ENCODE measurements around the gene TMEM30A. TPM values are rescaled to one million over a fixed set of nuclear protein-coding genes. Genes with fewer than 3 reads are reported as not detected.

The TMEM30A gene
- total RNA-seq, 2 donors from 2014 or later, result 47.7 to 59.4 TPM

DNA sequence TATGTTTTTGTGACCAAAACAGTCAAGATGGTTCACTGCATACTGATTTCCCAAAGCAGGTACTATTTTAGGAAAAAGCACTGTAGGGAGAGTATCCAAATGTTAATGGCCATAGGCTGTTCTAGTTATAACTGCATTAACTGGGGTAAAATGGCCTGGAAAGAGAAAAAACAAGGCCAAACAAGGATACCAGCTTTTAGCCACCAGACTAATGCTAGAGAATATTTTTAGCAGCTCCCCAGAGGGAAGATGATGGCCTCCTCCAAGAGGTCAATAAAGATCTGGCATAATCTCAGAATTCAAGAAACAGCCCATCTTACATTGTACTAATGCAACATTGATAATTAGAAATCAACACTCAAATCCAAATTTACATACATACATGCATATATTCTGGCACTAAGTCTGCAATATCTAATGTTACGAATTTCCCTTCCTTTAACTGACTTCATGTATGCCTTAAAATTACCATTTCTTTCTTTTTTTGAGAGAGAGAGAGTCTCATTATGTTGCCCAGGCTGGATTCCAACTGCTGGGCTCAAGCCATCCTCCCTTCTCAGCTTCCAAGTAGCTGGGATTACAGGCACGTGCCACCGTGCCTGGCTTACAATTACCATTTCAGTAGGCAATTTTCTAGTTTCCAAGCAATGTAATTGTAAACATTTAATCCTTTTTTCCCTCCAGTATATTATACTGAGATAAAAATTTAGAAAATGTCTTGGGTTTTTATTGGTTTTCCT lies 50.3 kb downstream of the TMEM30A start:
- 83 to 100% methylated on average over 1 to 3 of the region's 3 CpGs for WGBS, 2 experiments (ENCODE audit: insufficient coverage in 1 of 2, insufficient read length in 1 of 2)
- Histone ChIP-seq H3K27ac (ENCODE audit: low read depth, low read length) (no peak overlapping the region), H3K4me1 (ENCODE audit: control insufficient read depth, insufficient read depth, low read length) (no peaks in the 10 kb centered on the region), H3K27me3 (ENCODE audit: control insufficient read depth, insufficient read depth, low read length, poor library complexity, severe bottlenecking) (no peaks in the 10 kb centered on the region), H3K9me3 (ENCODE audit: control insufficient read depth, low read length) (no peaks in the 10 kb centered on the region), H3K9ac (ENCODE audit: extremely low read depth, low read length, poor library complexity, severe bottlenecking) (no peak overlapping the region), H3K4me3 (ENCODE audit: low read length) (no peak overlapping the region), H3K36me3 (ENCODE audit: control insufficient read depth, insufficient read depth, low read length) (peaks cover 12% of the 10 kb centered on the region)
- Mint-ChIP-seq H3K27ac (no peak overlapping the region), H3K27me3 (ENCODE audit: insufficient read depth) (no peaks in the 10 kb centered on the region), H3K4me3 (no peak overlapping the region), H3K9me3 (no peaks in the 10 kb centered on the region), H3K36me3 (ENCODE audit: low read depth) (peaks cover 12% of the 10 kb centered on the region), H3K4me1 (no peaks in the 10 kb centered on the region)
- TF ChIP-seq CTCF (conservative IDR thresholded peaks at IDR 0.05), result no peak
- no peak for DNase-seq

DNA sequence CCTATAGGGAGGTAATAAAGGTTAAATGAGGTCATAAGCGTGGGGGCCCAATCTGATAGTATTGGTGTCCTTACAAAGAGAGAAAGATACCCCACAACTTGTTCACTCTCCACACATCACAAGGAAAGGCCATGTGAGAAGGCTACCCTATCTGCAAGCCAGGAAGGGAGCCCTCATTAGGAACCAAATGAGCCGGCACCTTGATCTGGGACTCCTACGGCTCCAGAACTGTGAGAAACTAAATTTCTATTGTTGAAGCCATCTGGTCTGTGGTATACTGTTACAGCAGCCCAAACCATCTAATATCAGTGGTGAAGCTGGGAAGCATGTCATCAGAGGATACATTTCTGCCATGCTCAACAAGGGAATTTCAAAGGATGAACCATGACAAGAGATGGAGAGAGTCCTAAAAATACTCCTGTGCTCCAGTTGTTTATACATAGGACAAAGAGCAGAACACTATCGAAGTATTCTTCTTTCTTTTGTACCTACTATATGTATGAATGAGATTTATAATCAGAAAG lies 51.4 kb downstream of the TMEM30A start:
- Histone ChIP-seq H3K9ac (ENCODE audit: extremely low read depth, low read length, poor library complexity, severe bottlenecking) (no peak overlapping the region), H3K36me3 (ENCODE audit: control insufficient read depth, insufficient read depth, low read length) (peaks cover 6% of the 10 kb centered on the region), H3K27me3 (ENCODE audit: control insufficient read depth, insufficient read depth, low read length, poor library complexity, severe bottlenecking) (no peaks in the 10 kb centered on the region), H3K4me1 (ENCODE audit: control insufficient read depth, insufficient read depth, low read length) (no peaks in the 10 kb centered on the region), H3K27ac (ENCODE audit: low read depth, low read length) (no peak overlapping the region), H3K9me3 (ENCODE audit: control insufficient read depth, low read length) (no peaks in the 10 kb centered on the region), H3K4me3 (ENCODE audit: low read length) (no peak overlapping the region)
- H3K27me3 Mint-ChIP-seq (ENCODE audit: insufficient read depth), result no peaks in the 10 kb centered on the region
- H3K36me3 Mint-ChIP-seq (ENCODE audit: low read depth), result peaks cover 5% of the 10 kb centered on the region
- H3K4me1 Mint-ChIP-seq, result no peaks in the 10 kb centered on the region
- no peak overlapping the region for H3K27ac Mint-ChIP-seq
- no peak for TF ChIP-seq CTCF (conservative IDR thresholded peaks at IDR 0.05)
- no peaks in the 10 kb centered on the region for H3K9me3 Mint-ChIP-seq
- WGBS, 2 experiments (ENCODE audit: insufficient coverage in 1 of 2, insufficient read length in 1 of 2), result 80 to 100% methylated on average over 1 to 2 of the region's 4 CpGs
- no peak overlapping the region for H3K4me3 Mint-ChIP-seq
- DNase-seq, result no peak

- no peaks in the 10 kb centered on the region for H3K4me1 ChIP-seq (ENCODE audit: control insufficient read depth, insufficient read depth, low read length)
- H3K4me3 ChIP-seq (ENCODE audit: low read length), result no peak overlapping the region
- no peak overlapping the region for H3K27ac ChIP-seq (ENCODE audit: low read depth, low read length)
- H3K4me3 Mint-ChIP-seq, result no peak overlapping the region
- 54 to 82% methylated on average over 5 to 10 of the region's 10 CpGs for WGBS, 2 experiments (ENCODE audit: insufficient coverage in 1 of 2, insufficient read length in 1 of 2)
- no peaks in the 10 kb centered on the region for H3K36me3 ChIP-seq (ENCODE audit: control insufficient read depth, insufficient read depth, low read length)
- DNase-seq, result peak; percentile 65
- H3K9ac ChIP-seq (ENCODE audit: extremely low read depth, low read length, poor library complexity, severe bottlenecking), result no peak overlapping the region
- no peaks in the 10 kb centered on the region for H3K27me3 Mint-ChIP-seq (ENCODE audit: insufficient read depth)
- H3K9me3 ChIP-seq (ENCODE audit: control insufficient read depth, low read length), result no peaks in the 10 kb centered on the region
- H3K4me1 Mint-ChIP-seq, result no peaks in the 10 kb centered on the region
- no peak overlapping the region for H3K27ac Mint-ChIP-seq
- peak; percentile 86 for TF ChIP-seq CTCF (conservative IDR thresholded peaks at IDR 0.05)
- no peaks in the 10 kb centered on the region for H3K27me3 ChIP-seq (ENCODE audit: control insufficient read depth, insufficient read depth, low read length, poor library complexity, severe bottlenecking)
- no peaks in the 10 kb centered on the region for H3K36me3 Mint-ChIP-seq (ENCODE audit: low read depth)
- H3K9me3 Mint-ChIP-seq, result no peaks in the 10 kb centered on the region
These were observed 53.9 kb downstream of the TMEM30A start for GRCh38 chr6:75230484-75231325.

Measured in endodermal cell (in vitro differentiated cells).